DOHH2 (cell line): ENCODE measurements around the gene DOCK9.
A peak's percentile ranks its signal among the peaks of the same experiment; 100 is the strongest.

Experiments
- CTCF ChIP-seq: fragments of 200-600 bp; sonication (generic); IDR thresholded peaks from one replicate; pipeline ENCODE4 v1.5.1; 2014; ENCODE audit warnings: antibody characterized with exemption, mild to moderate bottlenecking, low read depth, low read length; ENCODE audit not compliant: poor library complexity, severe bottlenecking
- EZH2phosphoT487 ChIP-seq: fragments of 200-600 bp; sonication (generic); IDR thresholded peaks from 2 replicates; pipeline ENCODE4 v1.6.1; 2017; ENCODE audit warnings: borderline replicate concordance, mild to moderate bottlenecking, antibody characterized with exemption, low read length, moderate library complexity, mixed read lengths

- TF ChIP-seq CTCF (peak; percentile 79), EZH2phosphoT487 (no peak)
Observed at GRCh38 chr13:98839856-98840769, 137.8 kb downstream of the DOCK9 start.
